ENCODE results near the gene TFEB.

Gene TFEB

DNA sequence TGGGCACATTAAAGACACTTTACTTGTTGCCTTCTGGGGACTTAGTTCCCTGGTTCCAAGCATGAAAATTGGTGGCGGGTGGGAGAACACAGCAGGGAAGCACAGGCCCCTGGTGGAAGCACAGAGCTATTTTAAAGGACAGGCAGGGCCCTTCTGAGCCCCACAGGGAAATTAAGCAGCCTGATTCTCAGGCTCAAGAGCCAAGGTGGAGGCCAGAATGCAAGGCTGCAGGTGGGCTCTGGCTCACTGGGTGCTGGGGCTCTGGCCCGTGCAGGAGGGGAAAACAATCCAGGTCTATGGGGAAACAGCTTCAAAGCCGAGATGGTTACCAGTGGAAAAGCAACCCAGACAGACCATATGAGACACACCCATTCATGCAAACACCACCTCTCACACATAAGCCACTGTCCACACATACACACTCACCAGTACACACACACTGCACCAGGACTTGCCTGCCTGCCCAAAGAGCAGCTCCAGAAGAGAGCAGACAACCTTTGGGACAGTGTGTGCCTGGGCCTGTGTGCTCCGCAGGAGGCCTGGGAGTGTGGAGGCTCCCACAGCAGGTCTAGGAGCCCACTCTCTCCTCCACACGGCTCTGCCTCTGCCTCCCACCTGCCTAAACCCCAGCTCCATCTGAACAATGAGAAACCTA lies 30.6 kb downstream of the TFEB start:
- peak overlapping the region; percentile 71 to 93 for H3K27ac ChIP-seq
- TF ChIP-seq, protein P1, sequence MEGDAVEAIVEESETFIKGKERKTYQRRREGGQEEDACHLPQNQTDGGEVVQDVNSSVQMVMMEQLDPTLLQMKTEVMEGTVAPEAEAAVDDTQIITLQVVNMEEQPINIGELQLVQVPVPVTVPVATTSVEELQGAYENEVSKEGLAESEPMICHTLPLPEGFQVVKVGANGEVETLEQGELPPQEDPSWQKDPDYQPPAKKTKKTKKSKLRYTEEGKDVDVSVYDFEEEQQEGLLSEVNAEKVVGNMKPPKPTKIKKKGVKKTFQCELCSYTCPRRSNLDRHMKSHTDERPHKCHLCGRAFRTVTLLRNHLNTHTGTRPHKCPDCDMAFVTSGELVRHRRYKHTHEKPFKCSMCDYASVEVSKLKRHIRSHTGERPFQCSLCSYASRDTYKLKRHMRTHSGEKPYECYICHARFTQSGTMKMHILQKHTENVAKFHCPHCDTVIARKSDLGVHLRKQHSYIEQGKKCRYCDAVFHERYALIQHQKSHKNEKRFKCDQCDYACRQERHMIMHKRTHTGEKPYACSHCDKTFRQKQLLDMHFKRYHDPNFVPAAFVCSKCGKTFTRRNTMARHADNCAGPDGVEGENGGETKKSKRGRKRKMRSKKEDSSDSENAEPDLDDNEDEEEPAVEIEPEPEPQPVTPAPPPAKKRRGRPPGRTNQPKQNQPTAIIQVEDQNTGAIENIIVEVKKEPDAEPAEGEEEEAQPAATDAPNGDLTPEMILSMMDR (IDR thresholded peaks at IDR 0.05): no peak

DNA sequence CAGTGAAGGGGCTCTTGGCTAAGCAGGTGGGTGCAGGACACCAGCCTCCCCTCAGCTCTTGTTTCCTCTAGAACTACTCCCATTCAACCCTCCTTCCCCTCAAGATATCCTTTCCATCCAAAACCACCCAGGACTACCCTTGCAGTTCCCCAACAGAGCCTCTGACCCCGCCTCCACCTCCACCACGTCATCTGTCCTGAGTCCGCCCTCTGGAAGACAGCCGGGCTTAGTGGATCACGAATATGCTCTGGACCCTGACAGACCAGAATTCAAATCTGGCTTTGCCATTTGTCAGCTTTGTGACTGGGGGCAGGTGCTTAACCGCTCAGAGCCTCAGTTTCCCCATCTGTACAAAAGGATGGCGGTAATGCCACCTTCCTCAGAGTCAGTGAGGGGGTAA lies 31.4 kb downstream of the TFEB start:
- Histone ChIP-seq H3K4me3 (no peak overlapping the region), H3K27ac (peak overlapping the region in 1 of 2 donors; percentile 14)
- TF ChIP-seq, protein P1 (IDR thresholded peaks at IDR 0.05): no peak
- DNase-seq (ENCODE audit: low spot score): no peak

More for the DNA sequence above, 30.6 kb downstream of the TFEB start:
- H3K4me3 ChIP-seq: no peak overlapping the region
- DNase-seq (ENCODE audit: low spot score): no peak

DNA sequence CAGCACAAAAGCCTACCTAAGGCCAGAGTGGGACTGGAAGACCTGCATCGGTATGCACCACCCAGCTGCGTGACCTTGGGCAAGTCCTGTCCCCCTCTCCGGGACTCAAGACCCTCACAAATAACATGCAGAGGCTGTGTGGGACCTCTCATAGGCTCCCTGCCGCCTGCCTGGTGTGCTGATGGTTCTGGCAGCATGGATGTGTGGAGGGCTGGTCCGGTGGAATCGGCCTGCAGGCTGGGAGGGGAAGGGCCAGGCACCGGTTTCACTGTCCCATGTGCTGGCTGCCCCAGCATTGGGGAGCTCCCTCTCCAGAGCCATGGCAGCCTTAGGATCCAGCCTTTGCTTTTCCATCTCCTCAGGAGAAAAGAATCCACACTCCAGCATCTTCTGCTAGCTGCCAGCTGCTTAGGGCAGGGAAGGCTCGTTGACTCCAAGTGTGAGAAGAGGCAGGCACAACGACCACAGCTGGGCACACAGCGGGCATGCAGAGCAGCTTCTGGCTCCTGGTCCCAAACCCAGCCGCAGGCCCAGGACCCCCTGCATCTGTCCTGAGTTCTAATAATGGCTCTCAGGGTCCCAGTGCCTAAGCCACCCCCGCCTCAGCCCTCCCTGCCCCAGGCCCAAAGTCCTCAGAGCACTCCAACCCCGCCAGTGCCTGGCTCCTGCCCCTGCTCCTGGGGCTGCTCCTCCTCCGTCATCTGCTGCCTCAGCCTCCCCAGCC lies 32.5 kb downstream of the TFEB start:
- TF ChIP-seq, protein P1 (IDR thresholded peaks at IDR 0.05): no peak
- Histone ChIP-seq H3K4me3 (no peak overlapping the region), H3K27ac (no peak overlapping the region)
- no peak for DNase-seq (ENCODE audit: low spot score)

DNA sequence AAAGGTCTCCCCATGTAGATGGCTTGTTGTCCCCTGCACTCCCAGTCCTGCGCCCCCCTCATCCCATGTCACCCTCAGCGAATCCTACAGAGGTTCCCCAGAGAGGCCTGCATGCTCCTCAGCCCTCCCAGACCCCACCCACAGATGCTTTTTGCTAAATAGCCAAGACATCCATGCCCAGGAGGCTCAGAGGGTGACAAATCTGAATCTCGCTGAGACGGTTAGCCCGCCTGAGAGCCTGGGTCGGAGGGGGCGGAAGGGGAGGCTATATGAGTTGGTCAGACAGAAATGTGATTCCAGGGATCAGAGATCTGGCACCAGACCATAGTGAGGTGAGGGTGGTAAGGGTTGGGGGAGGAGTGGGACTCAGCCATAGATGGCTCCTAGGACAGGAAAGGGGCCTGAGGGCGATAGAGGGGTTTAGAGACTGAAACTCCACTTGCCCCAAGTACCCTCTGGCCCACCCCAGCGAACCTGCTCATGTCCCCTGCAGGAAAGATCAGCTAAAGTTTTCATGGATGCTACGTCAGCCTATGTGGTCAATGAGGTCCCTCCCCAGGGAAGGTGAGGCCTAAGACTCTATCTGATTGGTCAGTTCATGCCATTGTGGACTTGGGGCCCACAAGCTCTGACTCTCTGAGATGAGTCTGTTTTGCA lies 33.2 kb downstream of the TFEB start:
- DNase-seq (ENCODE audit: low spot score): no peak
- Histone ChIP-seq H3K4me3 (no peak overlapping the region), H3K27ac (no peak overlapping the region)
- TF ChIP-seq, protein P1 (IDR thresholded peaks at IDR 0.05): no peak

DNA sequence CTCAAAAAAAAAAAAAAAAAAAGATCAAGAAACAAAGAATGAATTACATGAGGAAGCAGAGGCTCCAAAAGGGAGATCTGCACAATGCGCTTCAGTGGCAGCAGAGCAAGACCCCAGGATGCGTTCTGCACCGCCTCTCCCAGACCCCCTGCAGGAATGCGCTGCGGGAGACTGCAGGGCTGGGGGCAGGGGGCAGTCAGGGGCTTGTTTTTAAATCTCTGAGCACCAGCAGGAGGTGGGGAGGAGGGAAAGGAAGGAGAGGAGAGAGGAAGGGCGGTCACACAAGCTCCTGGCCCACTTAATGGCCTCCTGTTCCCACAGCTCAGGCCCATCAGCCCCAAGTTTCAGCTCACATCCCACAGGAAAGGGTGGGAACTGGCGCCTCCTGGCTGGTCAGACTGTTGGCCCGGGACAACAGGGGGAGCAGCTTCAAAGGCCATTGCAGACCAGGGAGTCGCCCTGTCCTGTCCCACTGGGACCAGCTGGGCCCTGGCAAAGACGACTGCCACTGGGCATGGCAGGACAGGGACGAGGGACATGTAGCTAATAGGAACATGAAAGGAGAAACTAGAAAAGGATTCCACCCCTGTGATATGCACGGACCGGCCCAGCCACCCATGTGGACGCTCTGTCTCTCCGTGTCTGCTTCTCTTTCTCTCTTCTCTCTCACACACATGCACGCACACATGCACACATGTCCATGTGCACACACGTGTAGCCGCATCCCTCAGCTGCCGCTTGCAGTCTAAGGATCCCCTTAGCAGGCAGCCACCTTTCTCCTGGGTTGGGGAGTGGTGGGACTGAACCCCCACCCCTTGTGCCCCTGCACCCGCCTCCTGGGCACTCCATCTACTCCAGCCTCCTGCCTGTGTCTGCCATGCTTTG lies 34.7 kb downstream of the TFEB start:
- Histone ChIP-seq H3K27ac (no peak overlapping the region), H3K4me3 (no peak overlapping the region)
- no peak for DNase-seq (ENCODE audit: low spot score)
- TF ChIP-seq, protein P1 (IDR thresholded peaks at IDR 0.05): no peak

DNA sequence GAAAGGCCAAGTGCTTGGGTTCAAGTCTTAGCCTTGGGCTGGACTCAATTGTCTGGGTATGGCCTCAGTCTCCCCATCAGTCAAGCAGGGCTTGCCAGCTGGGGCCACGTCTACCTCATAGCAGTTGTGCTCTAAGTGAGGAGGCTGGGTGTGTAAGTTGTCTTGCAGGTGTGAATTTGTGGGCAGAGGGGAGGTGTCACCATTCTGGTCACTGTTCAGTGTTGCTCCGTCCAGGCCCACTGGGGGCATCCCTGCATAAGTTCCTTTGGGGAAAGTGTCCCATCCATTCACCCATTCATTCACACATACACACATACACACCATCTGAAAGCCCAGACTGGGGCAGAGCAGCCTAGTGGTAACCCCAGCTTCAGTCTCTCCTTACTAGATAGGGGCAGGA lies 36.3 kb downstream of the TFEB start:
- Histone ChIP-seq H3K27ac (peak overlapping the region in 1 of 2 donors; percentile 63), H3K4me3 (no peak overlapping the region)
- DNase-seq (ENCODE audit: low spot score): no peak
- TF ChIP-seq, protein P1 (IDR thresholded peaks at IDR 0.05): no peak

Data from coronary artery (tissue), 2 donors.